DOHH2 (cell line): ENCODE data around the gene DCLK3.

Experiments used
- EZH2phosphoT487 ChIP-seq: fragments of 200-600 bp; sonication (generic); IDR thresholded peaks from 2 replicates; pipeline ENCODE4 v1.6.1; 2017; ENCODE audit warnings: borderline replicate concordance, mild to moderate bottlenecking, antibody characterized with exemption, low read length, moderate library complexity, mixed read lengths
- TF ChIP-seq, protein P1 (sequence below): fragments of 200-600 bp; sonication (generic); IDR thresholded peaks from one replicate; pipeline ENCODE4 v1.5.1; 2014; ENCODE audit warnings: antibody characterized with exemption, mild to moderate bottlenecking, low read depth, low read length; ENCODE audit not compliant: poor library complexity, severe bottlenecking

DNA sequence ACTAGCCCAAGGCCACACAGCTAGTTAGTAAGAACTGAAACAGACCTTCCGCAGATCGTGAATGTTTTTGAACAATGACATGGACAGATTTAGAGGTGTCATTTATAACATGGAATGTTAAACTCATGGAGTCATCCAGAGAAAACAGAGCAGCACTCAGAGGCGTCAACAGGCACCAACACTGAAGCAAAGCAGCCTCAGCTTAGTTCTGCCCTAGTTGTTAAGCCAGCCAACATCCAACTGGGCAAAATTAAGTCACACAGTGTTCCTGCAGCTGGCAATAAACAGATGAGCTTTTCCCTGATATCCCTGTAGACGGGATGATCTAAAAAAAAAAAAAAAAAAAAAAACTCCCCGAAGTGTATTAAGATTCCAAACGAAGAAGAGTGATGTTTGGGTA lies 13.6 kb downstream of the DCLK3 start:
- TF ChIP-seq, protein P1, sequence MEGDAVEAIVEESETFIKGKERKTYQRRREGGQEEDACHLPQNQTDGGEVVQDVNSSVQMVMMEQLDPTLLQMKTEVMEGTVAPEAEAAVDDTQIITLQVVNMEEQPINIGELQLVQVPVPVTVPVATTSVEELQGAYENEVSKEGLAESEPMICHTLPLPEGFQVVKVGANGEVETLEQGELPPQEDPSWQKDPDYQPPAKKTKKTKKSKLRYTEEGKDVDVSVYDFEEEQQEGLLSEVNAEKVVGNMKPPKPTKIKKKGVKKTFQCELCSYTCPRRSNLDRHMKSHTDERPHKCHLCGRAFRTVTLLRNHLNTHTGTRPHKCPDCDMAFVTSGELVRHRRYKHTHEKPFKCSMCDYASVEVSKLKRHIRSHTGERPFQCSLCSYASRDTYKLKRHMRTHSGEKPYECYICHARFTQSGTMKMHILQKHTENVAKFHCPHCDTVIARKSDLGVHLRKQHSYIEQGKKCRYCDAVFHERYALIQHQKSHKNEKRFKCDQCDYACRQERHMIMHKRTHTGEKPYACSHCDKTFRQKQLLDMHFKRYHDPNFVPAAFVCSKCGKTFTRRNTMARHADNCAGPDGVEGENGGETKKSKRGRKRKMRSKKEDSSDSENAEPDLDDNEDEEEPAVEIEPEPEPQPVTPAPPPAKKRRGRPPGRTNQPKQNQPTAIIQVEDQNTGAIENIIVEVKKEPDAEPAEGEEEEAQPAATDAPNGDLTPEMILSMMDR = no peak
- TF ChIP-seq EZH2phosphoT487 = no peak
